K562 (cell line): Measurements from ENCODE around the gene NOL4L. TPM values are rescaled to one million over a fixed set of nuclear protein-coding genes. Genes with fewer than 3 reads are reported as not detected.

ENCODE experiments used
- C11orf30 ChIP-seq: fragments of 450-650 bp; IDR thresholded peaks from 2 replicates; pipeline ENCODE4 v1.6.1; 2016; ENCODE audit warnings: low read depth, mild to moderate bottlenecking
- KLF16 ChIP-seq: IDR thresholded peaks from 2 replicates; pipeline ENCODE4 v1.6.1; 2016; ENCODE audit warnings: antibody characterized with exemption
- MAFK ChIP-seq: IDR thresholded peaks from 2 replicates; pipeline ENCODE4 v1.6.1; 2011; ENCODE audit warnings: low read length, improper control_type of control experiment
- MTA3 ChIP-seq: fragments of 450-650 bp; formaldehyde crosslinking; IDR thresholded peaks from 2 replicates; pipeline ENCODE4 v1.6.1; 2017; ENCODE audit warnings: mild to moderate bottlenecking, borderline replicate concordance
- MYNN ChIP-seq, 2 experiments: sonication (generic); formaldehyde crosslinking in 1 of 2; IDR thresholded peaks; 2 replicates each; pipeline versions ENCODE4 v1.5.0 to v1.6.1; 2016 to 2020; ENCODE audit warnings: antibody characterized with exemption in 1 of 2, missing genetic modification reagents in 1 of 2
- RAD21 ChIP-seq, 2 experiments: fragments of 250-450 bp in 1 of 2; fragments of 450-650 bp in 1 of 2; sonication (Bioruptor Pico) in 1 of 2; formaldehyde crosslinking in 1 of 2; IDR thresholded peaks in 1 of 2; conservative IDR thresholded peaks in 1 of 2; 2 replicates each; pipeline versions ENCODE4 v1.4.0 to v1.8.0; 2020 to 2022; ENCODE audit warnings: mild to moderate bottlenecking in 2 of 2, moderate library complexity in 1 of 2
- SMARCE1 ChIP-seq: fragments of 450-650 bp; IDR thresholded peaks from 2 replicates; pipeline ENCODE4 v1.7.1; 2016; ENCODE audit warnings: mild to moderate bottlenecking
- ZFP36 ChIP-seq: fragments of 150-350 bp; IDR thresholded peaks from 2 replicates; pipeline ENCODE4 v1.6.1; 2018; ENCODE audit warnings: low read length, low read depth; ENCODE audit not compliant: partially characterized antibody
- polyA plus RNA-seq, 8 experiments: library from polyadenylated mRNA; depleted of rRNA in 4 of 8; stranded (reverse) in 5 of 8; unstranded in 3 of 8; fragments of >200 nt; fragmentation: Nextera tagmentation in 2 of 8; fragmentation: Illumina TruSeq in 1 of 8; extraction: Ambion mirVana in 2 of 8; extraction: Trizol in 1 of 8; gene quantifications; 2 replicates each; pipeline versions ENCODE4 v1.2.1 to v1.2.3, GENCODE V29; 2011 to 2014; ENCODE audit warnings: inconsistent platforms in 1 of 8, missing spikeins in 1 of 8
- total RNA-seq, 7 experiments: library from RNA; depleted of rRNA in 6 of 7; stranded (reverse); fragments of >200 nt in 6 of 7; fragmentation: Illumina TruSeq in 2 of 7; extraction: Trizol in 2 of 7; gene quantifications; 2 replicates each; pipeline versions ENCODE4 v1.2.1 to v1.2.3, GENCODE V29; 2011 to 2021; ENCODE audit warnings: low replicate concordance in 1 of 7
- TF ChIP-seq, protein P1 (sequence below), 2 experiments: fragments of 450-650 bp; formaldehyde crosslinking in 1 of 2; IDR thresholded peaks; 2 replicates each; pipeline versions ENCODE4 v1.4.0 to v1.6.1; 2014 to 2020; ENCODE audit warnings: mild to moderate bottlenecking in 2 of 2, borderline replicate concordance in 1 of 2, low read depth in 1 of 2
- TF ChIP-seq, protein P2 (sequence below): fragments of 250-450 bp; sonication (Bioruptor Pico); IDR thresholded peaks from 2 replicates; pipeline ENCODE4 v1.4.0; 2020; ENCODE audit warnings: mild to moderate bottlenecking, moderate library complexity
- TF ChIP-seq, protein P3 (sequence below), 3 experiments: IDR thresholded peaks in 2 of 3; conservative IDR thresholded peaks in 1 of 3; 2 replicates each; pipeline ENCODE4 v1.5.1; 2011 to 2012; ENCODE audit warnings: low read length in 3 of 3, mild to moderate bottlenecking in 3 of 3, control low read depth in 2 of 3, improper control_type of control experiment in 1 of 3, inconsistent platforms in 1 of 3, low read depth in 1 of 3, mixed read lengths in 1 of 3, moderate library complexity in 1 of 3; ENCODE audit not compliant: insufficient read depth in 2 of 3
- TF ChIP-seq, protein P4 (sequence below): sonication (generic); formaldehyde crosslinking; IDR thresholded peaks from 2 replicates; pipeline ENCODE4 v1.8.1; 2023; ENCODE audit warnings: mild to moderate bottlenecking, missing genetic modification reagents

The NOL4L gene
- total and polyA plus RNA-seq, 9 of the 15 experiments (the other 6 are each of a cell fraction or from before 2014, with no cell fraction given): 5.1 to 36.2 (median 13.6) TPM

DNA sequence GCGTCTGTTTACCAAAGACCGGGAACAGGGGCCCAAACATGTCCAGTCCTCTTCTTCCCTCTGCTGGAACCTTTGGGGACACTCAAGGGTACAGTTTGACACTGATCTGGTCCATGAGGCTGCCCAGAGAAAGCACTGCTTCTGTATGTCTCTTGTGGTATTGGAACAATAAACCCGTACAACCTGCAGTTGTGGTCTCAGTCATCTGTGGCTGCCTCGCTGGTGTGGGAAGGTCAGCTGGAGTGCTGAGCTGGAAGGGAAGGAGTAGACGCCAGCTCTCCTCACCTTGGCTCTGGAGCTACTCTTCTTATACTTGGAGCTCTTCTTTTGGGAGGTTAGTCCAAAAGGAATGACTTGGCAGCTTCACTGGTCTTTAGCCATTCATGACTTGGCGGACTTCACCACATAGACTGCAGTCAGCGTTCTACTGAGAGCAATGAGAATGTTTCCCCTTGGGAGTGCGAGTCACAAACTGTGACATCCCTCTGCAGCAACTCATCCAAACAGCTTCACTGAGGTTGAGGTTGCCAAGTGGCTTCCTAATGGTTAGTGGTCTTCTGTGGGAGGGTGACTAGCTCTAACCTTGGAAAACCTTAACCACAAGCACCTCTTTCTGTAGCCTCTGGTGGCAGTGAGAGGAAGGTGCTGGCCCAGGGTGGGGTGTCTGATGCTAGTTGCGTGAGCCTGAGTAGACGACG lies 145.9 kb downstream of the NOL4L start (continued):
- TF ChIP-seq, protein P1, sequence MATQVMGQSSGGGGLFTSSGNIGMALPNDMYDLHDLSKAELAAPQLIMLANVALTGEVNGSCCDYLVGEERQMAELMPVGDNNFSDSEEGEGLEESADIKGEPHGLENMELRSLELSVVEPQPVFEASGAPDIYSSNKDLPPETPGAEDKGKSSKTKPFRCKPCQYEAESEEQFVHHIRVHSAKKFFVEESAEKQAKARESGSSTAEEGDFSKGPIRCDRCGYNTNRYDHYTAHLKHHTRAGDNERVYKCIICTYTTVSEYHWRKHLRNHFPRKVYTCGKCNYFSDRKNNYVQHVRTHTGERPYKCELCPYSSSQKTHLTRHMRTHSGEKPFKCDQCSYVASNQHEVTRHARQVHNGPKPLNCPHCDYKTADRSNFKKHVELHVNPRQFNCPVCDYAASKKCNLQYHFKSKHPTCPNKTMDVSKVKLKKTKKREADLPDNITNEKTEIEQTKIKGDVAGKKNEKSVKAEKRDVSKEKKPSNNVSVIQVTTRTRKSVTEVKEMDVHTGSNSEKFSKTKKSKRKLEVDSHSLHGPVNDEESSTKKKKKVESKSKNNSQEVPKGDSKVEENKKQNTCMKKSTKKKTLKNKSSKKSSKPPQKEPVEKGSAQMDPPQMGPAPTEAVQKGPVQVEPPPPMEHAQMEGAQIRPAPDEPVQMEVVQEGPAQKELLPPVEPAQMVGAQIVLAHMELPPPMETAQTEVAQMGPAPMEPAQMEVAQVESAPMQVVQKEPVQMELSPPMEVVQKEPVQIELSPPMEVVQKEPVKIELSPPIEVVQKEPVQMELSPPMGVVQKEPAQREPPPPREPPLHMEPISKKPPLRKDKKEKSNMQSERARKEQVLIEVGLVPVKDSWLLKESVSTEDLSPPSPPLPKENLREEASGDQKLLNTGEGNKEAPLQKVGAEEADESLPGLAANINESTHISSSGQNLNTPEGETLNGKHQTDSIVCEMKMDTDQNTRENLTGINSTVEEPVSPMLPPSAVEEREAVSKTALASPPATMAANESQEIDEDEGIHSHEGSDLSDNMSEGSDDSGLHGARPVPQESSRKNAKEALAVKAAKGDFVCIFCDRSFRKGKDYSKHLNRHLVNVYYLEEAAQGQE (IDR thresholded peaks at IDR 0.05; ENCODE audit: borderline replicate concordance): peak; percentile 26; the same call in 1 of the 2 replicates
- TF ChIP-seq, protein P1 (CRISPR knock-in tag; IDR thresholded peaks at IDR 0.05; ENCODE audit: low read depth): no peak
- TF ChIP-seq, protein P2, sequence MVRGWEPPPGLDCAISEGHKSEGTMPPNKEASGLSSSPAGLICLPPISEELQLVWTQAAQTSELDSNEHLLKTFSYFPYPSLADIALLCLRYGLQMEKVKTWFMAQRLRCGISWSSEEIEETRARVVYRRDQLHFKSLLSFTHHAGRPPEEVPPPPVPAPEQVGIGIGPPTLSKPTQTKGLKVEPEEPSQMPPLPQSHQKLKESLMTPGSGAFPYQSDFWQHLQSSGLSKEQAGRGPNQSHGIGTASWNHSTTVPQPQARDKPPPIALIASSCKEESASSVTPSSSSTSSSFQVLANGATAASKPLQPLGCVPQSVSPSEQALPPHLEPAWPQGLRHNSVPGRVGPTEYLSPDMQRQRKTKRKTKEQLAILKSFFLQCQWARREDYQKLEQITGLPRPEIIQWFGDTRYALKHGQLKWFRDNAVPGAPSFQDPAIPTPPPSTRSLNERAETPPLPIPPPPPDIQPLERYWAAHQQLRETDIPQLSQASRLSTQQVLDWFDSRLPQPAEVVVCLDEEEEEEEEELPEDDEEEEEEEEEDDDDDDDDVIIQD (CRISPR knock-in tag): no peak
- TF ChIP-seq, protein P3, sequence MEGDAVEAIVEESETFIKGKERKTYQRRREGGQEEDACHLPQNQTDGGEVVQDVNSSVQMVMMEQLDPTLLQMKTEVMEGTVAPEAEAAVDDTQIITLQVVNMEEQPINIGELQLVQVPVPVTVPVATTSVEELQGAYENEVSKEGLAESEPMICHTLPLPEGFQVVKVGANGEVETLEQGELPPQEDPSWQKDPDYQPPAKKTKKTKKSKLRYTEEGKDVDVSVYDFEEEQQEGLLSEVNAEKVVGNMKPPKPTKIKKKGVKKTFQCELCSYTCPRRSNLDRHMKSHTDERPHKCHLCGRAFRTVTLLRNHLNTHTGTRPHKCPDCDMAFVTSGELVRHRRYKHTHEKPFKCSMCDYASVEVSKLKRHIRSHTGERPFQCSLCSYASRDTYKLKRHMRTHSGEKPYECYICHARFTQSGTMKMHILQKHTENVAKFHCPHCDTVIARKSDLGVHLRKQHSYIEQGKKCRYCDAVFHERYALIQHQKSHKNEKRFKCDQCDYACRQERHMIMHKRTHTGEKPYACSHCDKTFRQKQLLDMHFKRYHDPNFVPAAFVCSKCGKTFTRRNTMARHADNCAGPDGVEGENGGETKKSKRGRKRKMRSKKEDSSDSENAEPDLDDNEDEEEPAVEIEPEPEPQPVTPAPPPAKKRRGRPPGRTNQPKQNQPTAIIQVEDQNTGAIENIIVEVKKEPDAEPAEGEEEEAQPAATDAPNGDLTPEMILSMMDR (IDR thresholded peaks at IDR 0.05 in 2 of 3, conservative IDR thresholded peaks at IDR 0.05 in 1 of 3; ENCODE audit: insufficient read depth in 2 of 3, low read depth in 1 of 3, low read length in 3 of 3): peak; percentile 39 to 42 (median 42); a peak in 5 of 6 replicates
- TF ChIP-seq ZFP36: no peak
- no peak for TF ChIP-seq KLF16
- TF ChIP-seq MAFK: peak; percentile 46; the same call in 1 of the 2 replicates
- peak; percentile 39; the same call in 1 of the 2 replicates for TF ChIP-seq MYNN (IDR thresholded peaks at IDR 0.05)
- TF ChIP-seq MYNN (CRISPR knock-in tag; IDR thresholded peaks at IDR 0.05): no peak
- TF ChIP-seq MTA3: 0 out of 2 replicates have a peak, but pooled peaks have one; percentile 28
- TF ChIP-seq, protein P4, sequence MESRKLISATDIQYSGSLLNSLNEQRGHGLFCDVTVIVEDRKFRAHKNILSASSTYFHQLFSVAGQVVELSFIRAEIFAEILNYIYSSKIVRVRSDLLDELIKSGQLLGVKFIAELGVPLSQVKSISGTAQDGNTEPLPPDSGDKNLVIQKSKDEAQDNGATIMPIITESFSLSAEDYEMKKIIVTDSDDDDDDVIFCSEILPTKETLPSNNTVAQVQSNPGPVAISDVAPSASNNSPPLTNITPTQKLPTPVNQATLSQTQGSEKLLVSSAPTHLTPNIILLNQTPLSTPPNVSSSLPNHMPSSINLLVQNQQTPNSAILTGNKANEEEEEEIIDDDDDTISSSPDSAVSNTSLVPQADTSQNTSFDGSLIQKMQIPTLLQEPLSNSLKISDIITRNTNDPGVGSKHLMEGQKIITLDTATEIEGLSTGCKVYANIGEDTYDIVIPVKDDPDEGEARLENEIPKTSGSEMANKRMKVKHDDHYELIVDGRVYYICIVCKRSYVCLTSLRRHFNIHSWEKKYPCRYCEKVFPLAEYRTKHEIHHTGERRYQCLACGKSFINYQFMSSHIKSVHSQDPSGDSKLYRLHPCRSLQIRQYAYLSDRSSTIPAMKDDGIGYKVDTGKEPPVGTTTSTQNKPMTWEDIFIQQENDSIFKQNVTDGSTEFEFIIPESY (CRISPR knock-in tag): 0 out of 2 replicates have a peak, but pooled peaks have one; percentile 36
- TF ChIP-seq RAD21 (CRISPR knock-in tag; conservative IDR thresholded peaks at IDR 0.05 in 1 of 2, IDR thresholded peaks at IDR 0.05 in 1 of 2): peak; percentile 32 to 61
- no peak for TF ChIP-seq SMARCE1
- peak; percentile 48; the same call in 1 of the 2 replicates for TF ChIP-seq C11orf30
